HG03354 (cell line): ENCODE data around the gene POLR3A.

Source experiments
- ATAC-seq: cut with Tn5 transposase; IDR thresholded peaks from one replicate; pipeline ENCODE4 v1.9.1; 2021; ENCODE audit warnings: mild to moderate bottlenecking; ENCODE audit not compliant: unreplicated experiment, poor library complexity, severe bottlenecking

POLR3A gene

DNA sequence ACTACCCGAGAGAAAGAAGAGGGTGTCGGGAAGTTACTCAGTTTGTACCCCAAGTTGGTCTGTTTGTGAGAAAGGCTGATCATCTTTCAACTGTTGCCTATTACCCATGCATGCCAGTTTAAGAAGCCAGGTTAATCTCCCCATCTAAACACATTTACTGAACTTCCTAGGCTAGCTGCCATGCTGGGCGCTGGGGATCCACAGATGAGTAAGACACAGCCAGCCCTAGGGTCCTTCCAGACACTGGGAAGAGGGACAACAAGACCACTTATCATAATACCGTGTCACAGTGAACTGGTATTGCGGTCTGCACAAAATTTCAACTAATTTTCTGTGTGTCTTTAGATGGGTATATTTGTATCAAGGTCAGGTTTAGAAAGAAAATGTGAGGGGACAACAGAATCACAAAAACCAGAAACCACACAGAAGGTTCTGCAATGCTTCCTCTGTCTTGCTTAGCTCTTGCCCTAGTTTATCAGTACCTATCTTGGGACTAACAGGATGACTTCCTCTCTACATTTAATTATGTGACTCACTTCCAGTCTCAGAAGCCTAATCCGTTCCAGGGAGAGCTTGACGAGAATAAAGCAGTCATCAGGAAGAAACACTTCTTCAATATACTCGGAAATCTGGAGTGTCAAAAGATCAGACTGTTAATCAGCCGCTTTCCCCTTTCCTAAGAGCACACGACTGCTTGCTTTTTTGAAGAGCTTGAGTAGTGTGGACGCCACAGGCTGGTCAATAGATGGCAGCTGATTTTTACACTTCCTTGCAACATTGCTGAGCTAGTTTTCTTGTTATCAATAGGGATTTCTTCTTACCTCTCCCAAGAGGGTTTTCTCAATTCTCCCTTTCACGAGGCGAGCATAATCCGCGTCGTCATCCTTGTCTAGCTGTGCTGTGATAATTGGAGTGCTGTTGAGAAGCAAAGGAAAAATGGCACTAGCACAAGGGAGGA, 45.7 kb downstream of the POLR3A start:
- ATAC-seq = no peak

DNA sequence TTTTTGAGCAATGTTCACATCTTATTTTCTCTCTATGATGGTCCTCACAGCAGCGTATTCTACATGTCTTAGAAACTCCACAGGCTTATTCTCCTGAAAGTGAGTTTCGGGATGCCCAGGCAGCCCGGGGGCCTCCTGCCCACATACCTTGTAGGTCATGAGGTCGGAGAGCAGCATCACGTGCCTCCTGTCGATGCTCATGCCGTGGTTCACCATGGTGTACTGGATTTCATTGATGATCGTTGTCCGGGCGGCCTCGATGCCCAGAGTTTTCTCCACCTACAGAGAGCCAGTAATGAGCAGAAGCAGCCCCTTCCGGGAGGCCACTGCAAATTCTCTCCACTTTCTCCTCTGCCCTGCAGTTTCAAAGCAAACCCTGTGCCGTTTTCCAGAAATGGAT, 48.0 kb downstream of the POLR3A start:
- no peak for ATAC-seq

DNA sequence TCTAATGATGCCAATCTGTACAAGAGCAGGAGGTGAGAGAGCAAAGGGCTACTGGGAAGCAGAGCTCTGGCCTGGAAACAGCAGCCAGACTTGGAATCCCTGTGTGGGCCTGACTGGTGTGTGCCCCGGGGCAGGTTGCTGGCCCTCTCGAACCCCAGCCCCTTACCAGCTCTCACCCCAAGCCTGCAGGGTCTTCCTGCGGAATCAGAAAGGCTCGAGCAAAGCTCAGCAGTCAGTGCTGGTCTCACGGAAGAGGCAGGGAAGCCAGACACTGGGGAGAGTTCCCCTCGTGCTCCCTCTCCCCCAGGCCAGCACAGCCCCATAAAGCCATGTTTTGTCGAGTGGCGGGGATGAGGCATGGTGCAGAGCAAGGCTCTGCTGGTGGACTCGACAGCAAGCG, 50.1 kb downstream of the POLR3A start:
- no peak for ATAC-seq

DNA sequence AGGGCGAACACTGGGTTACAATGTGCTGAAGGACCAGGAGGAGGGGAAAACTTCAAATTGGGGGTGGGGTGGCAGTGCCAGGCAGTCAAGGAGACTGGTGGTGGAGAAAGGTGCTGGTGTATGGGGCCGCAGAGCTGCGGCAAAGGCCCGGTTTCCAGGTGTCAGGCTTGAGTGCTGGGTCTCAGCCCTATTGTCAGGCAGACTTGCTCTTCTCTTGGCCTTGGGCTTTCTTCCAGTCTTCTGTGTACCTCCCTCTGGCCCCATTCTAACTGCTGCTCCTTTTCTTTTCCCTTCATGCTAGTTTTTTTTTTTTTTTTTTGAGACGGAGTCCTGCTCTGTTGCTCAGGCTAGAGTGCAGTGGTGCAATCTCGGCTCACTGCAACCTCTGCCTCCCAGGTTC, 51.0 kb downstream of the POLR3A start:
- no peak for ATAC-seq

DNA sequence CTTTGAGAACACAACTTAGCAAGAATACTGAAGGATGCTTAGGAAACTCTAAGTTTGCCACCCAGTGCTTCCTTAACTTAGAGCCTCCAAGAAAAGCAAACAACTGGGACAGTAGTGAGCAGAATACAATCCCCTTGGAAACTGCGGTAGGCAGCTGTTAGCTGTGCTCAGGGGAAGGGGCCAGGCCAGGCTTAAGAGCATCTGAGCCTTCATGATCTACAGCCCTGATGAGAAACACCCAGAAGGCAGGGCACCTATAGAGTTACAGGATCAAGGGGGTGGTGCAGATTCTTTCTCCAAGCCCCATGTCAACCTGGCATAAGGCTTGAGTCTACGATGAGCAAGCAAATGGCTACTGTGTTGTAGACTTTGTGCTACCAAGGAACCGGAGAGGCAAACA, 51.4 kb downstream of the POLR3A start:
- no peak for ATAC-seq

DNA sequence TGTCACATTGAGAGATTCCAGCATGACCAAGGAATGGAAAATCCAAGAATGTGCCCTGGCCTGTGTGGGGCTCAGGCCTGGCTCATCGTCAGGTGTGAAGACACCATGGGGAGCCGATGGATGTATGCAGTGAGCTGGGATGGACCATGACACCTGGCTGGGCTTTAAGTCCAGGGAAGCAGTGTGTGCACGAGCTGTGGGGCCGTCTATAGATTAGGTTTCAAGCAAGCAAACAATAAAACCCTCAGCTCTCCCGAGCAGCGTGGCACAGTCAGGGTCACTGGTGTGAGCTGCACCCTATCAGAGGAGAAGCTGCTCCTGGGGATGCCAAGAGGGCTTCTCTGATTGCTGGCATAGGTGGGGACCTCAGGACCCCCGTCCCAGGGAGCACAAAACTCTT, 52.3 kb downstream of the POLR3A start:
- no peak for ATAC-seq

DNA sequence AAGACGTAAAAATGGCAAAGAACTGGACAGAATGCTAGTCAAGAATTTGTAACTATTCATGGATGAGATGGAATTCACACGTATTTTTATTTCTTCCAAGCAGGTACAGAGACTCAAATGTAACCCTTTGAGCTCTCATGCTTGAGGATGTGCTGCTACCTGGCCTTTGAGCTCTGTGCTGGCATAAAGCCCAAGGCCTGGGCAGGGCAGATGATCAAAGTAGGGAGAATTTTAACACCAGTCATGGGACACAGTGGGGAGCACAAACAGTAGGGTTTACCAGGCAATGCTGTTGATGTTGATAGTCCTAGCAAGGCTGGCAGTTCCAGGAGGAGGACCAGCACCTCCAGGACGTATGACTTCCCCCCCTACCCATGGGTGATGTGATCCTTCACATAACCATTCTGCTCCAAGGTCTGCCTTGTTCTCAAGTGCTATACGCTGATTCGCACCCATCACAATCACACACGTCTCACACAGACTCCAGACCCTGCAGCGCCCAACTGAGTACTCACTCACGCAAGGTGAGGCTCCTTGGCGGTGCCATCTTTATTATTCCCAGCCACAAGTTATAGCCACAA, 54.1 kb downstream of the POLR3A start:
- ATAC-seq = no peak

DNA sequence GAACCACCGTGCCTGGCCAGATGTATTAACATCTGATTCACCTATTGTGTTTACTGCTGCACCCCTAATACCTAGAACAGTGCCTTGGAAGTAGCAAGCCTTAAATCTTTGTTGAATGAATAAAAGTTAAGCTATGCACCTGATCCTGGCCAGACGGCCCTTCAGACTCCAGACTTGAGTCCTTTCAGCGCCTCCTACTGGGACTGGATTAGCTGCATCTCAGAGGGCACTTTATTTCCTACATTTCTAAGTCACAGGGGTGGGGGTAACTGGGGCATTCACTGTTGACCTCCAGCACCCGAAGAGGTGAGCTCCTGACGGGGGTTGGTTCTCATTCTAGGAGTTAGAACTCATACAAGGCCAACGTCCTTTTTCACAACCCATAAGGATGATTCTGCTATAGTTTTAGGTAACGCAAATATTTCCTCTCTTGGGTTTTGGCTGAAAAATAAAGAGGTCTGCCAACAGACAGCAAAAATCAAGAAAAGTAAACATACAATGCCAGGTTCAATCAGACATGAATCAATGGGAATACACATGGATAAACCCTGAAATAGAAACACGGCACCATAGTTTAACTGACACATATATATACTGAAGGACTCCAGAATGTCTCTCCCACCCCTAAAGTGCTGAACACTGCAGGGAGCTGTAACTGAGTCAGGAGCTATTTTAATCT, 54.8 kb downstream of the POLR3A start:
- no peak for ATAC-seq

DNA sequence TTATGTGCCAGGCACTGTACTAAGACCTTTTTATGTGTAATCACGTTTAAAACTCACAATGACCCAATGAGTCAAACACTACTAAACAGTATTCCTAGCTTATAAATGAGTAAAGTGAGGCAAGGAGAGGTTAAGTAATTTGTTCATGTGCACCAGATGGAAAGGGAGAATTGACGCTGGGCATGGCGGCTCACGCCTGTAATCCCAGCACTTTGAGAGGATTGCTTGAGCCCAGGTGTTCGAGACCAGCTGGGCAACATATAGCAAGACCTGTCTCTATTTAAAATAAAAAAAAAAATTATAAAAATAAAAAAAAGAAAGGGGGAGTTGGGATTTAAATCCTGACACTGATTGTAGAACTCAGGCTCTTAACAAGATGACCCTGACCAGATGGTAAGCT, 56.0 kb downstream of the POLR3A start:
- ATAC-seq = no peak

DNA sequence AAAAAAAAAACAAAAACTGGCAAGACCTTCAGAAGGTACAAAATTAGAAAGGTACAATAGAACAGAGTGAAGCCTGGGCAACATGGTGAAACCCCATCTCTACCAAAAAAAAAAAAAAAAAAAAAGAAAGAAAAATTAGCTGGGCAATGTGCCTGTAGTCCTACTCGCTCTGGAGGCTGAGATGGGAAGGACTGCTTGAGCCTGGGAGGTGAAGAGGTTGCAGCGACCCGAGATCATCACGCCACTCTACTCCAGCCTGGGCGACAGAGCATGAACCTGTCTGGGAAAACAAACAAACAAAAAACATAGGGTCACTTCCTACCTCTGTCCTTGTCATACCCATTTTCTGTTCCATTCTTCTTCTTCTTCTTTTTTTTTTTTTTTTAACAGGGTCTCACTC, 57.2 kb downstream of the POLR3A start:
- ATAC-seq = no peak

DNA sequence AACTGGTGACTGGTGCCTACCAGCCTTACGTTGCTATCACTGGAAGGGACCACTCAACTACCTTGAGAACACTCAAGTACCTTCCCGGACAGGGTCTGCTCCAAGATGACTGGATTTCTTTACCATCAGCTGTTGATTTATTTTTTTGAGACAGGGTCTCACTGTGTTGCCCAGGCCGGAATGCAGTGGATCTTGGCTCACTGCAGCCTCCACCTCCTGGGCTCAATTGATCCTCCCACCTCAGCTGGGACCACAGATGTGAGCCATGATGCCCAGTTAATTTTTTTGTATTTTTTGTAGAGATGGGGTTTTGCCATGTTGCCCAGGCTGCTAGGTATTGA, 57.5 kb downstream of the POLR3A start:
- no peak for ATAC-seq

DNA sequence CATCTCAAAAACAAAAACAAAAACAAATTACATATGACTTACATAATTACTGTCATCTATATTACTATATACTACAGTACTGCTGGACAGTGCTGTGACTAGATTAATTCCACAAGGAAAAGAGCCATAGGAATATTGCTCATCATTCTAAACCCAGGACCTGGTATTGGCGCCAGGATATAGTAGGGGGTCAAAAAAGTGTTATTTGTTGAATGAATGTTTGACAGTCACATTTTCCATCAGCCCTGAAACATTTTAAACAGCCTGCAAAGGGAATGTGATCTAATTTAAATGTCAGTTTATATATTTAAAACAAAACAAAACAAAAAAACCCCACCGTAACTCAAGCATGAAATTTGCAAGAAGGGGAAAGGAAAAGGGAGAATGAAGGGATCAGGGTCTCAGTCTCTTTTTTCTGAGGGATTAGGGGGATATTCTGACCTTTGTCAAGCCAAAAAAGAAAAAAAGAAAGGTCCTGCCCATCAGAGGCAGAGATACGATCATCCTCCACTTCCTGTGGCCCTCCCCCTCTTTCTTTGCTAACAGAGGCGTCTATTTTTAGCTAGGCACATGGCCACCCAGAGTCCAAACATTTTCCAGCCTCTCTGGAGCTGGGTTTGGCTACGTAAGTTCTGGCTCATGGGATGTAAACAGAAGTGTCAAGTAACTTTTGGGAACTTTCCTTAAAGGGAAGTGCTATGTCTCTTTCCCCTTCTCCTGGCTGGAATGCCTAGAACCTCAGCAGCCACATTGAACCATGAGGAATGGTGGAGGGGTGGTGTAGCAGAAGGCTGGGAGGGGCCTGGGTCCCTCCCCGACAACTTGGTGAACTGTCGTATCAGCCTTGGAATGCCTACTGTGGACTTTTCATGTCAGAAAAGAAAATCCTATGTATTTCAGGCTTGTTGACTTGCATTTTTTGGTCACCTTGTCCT, 58.2 kb downstream of the POLR3A start:
- no peak for ATAC-seq

DNA sequence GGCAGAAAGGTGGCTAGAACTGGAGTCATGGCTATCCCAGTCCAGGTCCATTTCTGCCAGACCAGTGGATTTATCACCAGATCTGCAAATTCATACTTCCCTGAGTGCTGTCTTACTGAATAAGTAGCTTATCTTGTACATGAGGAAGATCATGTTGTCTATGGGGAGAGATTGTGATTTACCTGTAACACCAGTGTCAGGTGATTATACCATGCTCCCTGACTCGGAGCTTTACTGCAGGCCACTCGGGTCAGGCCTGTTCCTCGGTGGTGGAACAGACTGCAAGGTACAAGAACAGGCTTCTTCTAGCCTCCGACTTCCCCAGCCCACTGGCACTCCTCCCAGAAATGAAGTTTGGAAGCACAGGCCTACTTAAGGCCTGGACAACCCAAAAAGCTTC, 60.2 kb downstream of the POLR3A start:
- no peak for ATAC-seq

DNA sequence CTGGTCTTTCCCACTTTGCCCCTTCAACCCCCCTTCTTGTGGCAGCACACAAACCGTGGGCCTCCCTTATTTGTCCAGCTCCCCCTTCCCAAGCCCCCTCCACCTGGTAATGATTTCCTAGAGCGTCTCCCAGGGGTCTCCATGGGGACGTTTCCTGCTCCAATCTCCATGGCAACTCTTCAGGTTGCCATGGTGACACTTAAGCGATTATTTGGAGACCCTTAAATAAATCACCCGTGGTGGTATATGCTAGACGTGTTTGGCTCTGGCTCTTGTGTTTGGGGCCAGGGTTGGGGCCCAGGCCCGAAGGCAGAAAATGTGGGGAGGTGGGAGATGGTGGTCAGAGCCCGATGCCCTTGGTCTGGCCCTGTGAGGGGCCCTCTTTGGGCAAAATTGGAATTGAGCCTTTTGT, 61.7 kb downstream of the POLR3A start:
- no peak for ATAC-seq

DNA sequence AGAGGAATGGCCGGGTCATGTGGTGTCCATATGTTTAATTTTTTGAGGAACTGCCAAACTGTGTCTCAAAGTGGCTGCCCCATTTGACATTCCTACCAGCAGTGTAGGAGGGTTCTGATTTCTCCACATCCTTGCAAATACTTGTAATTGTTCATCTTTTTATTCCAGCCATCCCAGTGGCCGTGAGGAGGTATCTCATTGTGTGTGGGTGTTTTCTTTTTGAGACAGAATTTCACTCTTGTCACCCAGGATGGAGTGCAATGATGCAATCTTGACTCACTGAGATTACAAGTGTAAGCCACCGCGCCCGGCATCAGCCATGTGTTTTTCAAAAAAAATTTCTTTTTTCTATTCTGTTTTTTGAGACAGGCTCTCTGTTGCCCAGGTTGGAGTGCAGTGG, 64.0 kb downstream of the POLR3A start:
- ATAC-seq = no peak

DNA sequence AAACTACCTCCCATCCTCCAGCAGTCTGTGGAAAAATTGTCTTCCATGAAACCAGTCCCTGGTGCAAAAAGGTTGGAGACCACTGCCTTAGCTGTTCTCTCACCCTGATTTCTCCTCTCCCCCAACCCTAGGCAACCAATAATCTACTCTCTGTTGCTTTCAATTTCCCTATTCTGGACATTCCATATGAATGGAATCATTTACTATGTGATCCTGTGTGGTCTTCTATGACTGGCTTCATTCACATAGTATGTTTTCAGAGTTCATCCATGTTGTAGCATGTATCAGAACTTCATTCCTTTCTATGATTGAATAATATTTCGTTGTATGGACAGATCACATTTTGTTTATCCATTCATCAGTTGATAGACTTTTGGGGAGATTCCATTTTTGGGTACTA, 64.5 kb downstream of the POLR3A start:
- ATAC-seq = no peak

DNA sequence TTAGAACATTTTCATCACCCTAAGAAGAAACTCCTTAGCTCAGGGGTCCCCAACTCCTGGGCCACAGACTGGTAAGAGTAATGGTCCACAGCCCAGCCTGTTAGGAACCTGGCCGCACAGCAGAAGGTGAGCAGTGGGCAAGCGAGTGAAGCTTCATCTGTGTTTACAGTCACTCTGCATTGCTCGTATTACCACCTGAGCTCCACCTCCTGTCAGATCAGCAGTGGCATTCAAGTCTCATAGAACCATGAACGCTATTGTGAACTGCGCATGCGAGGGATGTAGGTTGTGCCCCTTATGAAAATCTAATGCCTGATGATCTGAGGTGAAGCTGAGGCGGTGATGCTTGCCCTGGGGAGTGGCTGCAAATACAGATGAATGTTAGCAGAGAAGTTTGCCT, 65.4 kb downstream of the POLR3A start:
- no peak for ATAC-seq

DNA sequence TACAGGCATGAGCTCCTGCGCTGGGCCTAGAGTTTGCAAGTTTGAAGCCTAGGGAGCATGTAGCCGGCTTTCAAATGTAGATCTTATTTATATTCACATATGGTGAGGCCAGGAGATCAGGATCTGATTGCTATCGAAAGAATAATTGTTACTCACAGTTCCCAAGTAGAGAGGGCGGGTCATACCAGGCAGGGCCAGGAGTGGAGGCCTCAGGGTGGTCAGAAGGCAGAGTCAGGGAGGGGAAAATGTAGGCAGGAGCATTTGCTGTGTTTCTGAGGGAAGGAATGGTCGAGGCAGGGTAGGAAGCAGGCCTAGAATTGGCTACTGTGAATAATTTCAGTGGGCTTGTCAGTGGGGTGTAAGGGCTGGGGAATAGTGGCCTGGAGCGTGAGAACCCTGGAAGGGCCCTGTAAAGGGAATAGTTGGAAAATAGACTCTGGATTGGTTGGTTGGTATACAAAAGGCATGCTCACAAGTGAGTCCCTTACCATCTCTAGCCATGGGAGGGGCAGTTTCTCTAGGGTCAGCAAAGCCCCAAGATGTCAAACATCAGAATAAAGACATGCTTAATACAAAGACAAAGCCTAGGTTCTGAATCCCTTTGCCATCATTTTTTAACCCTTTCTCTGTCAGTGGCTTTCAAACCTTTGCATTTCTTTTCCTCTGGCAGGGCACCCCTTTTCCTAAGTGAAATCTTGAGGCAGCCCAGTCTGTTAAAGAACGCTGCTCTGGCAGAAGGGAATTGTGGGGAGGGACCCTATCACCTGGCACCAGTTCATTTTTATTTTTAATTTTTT, 66.8 kb downstream of the POLR3A start:
- ATAC-seq = no peak

DNA sequence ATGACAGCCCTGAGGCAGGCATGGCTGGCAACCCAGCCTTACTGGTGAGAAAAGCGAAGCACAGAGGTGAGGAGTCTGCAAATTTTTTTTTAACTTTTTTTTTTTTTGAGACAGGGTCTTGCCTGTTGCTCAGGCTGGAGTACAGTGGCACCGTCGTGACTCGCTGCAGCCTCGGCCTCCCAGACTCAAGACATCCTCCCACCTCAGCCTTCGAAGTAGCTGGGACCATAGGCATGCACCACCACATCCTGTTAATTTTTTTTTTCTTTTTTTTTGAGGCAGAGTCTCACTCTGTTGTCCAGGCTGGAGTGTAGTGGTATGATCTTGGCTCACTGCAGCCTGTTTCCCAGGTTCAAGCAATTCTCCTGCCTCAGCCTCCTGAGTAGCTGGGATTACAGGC, 67.6 kb downstream of the POLR3A start:
- ATAC-seq = no peak
